ENCODE results near the gene BMP5.

BMP5 gene

GRCh38 chr6:55708711-55709110 lies 166.7 kb downstream of the BMP5 start:
- no peak for ATAC-seq
- TF ChIP-seq ARNTL (CRISPR knock-in tag; IDR thresholded peaks at IDR 0.05; ENCODE audit: borderline replicate concordance, low read depth), result no peak
- no peak for TF ChIP-seq ZNF70 (CRISPR knock-in tag; IDR thresholded peaks at IDR 0.05)
- TF ChIP-seq ZC3H10 (CRISPR knock-in tag; IDR thresholded peaks at IDR 0.05), result no peak
- no peak for TF ChIP-seq POU6F1 (CRISPR knock-in tag; IDR thresholded peaks at IDR 0.05; ENCODE audit: borderline replicate concordance, low read depth)

GRCh38 chr6:55705451-55706440 lies 169.6 kb downstream of the BMP5 start:
- no peak for ATAC-seq
- no peak for TF ChIP-seq TSHZ2 (CRISPR knock-in tag; IDR thresholded peaks at IDR 0.05)
- TF ChIP-seq ESRRG (CRISPR knock-in tag; IDR thresholded peaks at IDR 0.05), result no peak
- TF ChIP-seq ZFP30 (CRISPR knock-in tag; IDR thresholded peaks at IDR 0.05), result no peak
- no peak for TF ChIP-seq OSR1 (CRISPR knock-in tag; IDR thresholded peaks at IDR 0.05)
- no peak for TF ChIP-seq GLIS3 (CRISPR knock-in tag; IDR thresholded peaks at IDR 0.05)
- TF ChIP-seq ARNTL (CRISPR knock-in tag; IDR thresholded peaks at IDR 0.05; ENCODE audit: borderline replicate concordance, low read depth), result no peak

GRCh38 chr6:55704421-55704820 lies 171.0 kb downstream of the BMP5 start:
- TF ChIP-seq ZNF70 (CRISPR knock-in tag; IDR thresholded peaks at IDR 0.05) (no peak), PPARA (CRISPR knock-in tag; IDR thresholded peaks at IDR 0.05; ENCODE audit: borderline replicate concordance) (no peak), POU6F1 (CRISPR knock-in tag; IDR thresholded peaks at IDR 0.05; ENCODE audit: borderline replicate concordance, low read depth) (no peak), CSDC2 (CRISPR knock-in tag; IDR thresholded peaks at IDR 0.05) (no peak), ZFP30 (CRISPR knock-in tag; IDR thresholded peaks at IDR 0.05) (no peak), OSR1 (CRISPR knock-in tag; IDR thresholded peaks at IDR 0.05) (no peak), CREB5 (CRISPR knock-in tag; IDR thresholded peaks at IDR 0.05; ENCODE audit: low read depth) (no peak), ISL1 (CRISPR knock-in tag; IDR thresholded peaks at IDR 0.05) (no peak), ARNTL (CRISPR knock-in tag; IDR thresholded peaks at IDR 0.05; ENCODE audit: borderline replicate concordance, low read depth) (no peak), TOX (CRISPR knock-in tag; IDR thresholded peaks at IDR 0.05; ENCODE audit: borderline replicate concordance) (no peak), GLIS3 (CRISPR knock-in tag; IDR thresholded peaks at IDR 0.05) (no peak), ZC3H10 (CRISPR knock-in tag; IDR thresholded peaks at IDR 0.05) (no peak), BACH2 (CRISPR knock-in tag; IDR thresholded peaks at IDR 0.05; ENCODE audit: borderline replicate concordance) (no peak), PATZ1 (CRISPR knock-in tag; IDR thresholded peaks at IDR 0.05; ENCODE audit: borderline replicate concordance) (no peak), SNAI2 (CRISPR knock-in tag; IDR thresholded peaks at IDR 0.05) (no peak), RARB (CRISPR knock-in tag; IDR thresholded peaks at IDR 0.05) (no peak), ZFP3 (CRISPR knock-in tag; IDR thresholded peaks at IDR 0.05) (no peak), TSHZ2 (CRISPR knock-in tag; IDR thresholded peaks at IDR 0.05) (no peak)
- no peak for ATAC-seq

Measured in SK-N-SH treated with all-trans-retinoic acid at 6 μM for 48 hours (cell line).